Colonic mucosa (tissue), 4 donors: ENCODE data around the gene SEC24D. TPM values are rescaled to one million over a fixed set of nuclear protein-coding genes. Genes with fewer than 3 reads are reported as not detected.
A peak's percentile ranks its signal among the peaks of the same experiment; 100 is the strongest.

Source experiments
- DNase-seq: peaks from one replicate; pipeline ENCODE4 v3.0.0-alpha.2; 2020
- H3K27ac ChIP-seq: fragments of 200-600 bp; one replicate; pipeline ENCODE4 v1.8.0; 2021
- H3K27me3 ChIP-seq: fragments of 200-600 bp; one replicate; pipeline ENCODE4 v1.8.0; 2021
- H3K36me3 ChIP-seq: fragments of 200-600 bp; one replicate; pipeline ENCODE4 v1.8.0; 2021
- H3K4me1 ChIP-seq: fragments of 200-600 bp; one replicate; pipeline ENCODE4 v1.8.0; 2021; ENCODE audit warnings: mild to moderate bottlenecking
- H3K4me3 ChIP-seq: fragments of 200-600 bp; one replicate; pipeline ENCODE4 v1.8.0; 2021
- H3K9ac ChIP-seq, 2 donors: one replicate each; pipeline ENCODE4 v1.7.0; 2013; ENCODE audit warnings: control low read depth in 2 of 2, low read depth in 2 of 2, low read length in 2 of 2
- H3K9me3 ChIP-seq: fragments of 200-600 bp; one replicate; pipeline ENCODE4 v1.8.0; 2021
- intact Hi-C: fragments of 100-400 bp; cut with DNase I; formaldehyde crosslinking; loops from one replicate; pipeline ENCODE4 v1.14.1; 2022
- total RNA-seq, 2 donors: library from RNA; stranded (reverse); fragmentation: NEBNext Ultra II Directional in 1 of 2; extraction: Animal tissue kit (Norgen Biotek cat#: 25700) in 1 of 2; gene quantifications; one replicate each; pipeline ENCODE4 v1.2.1, GENCODE V29; 2021
- TF ChIP-seq, protein P1 (sequence below): fragments of 200-600 bp; IDR thresholded peaks from one replicate; pipeline ENCODE4 v1.8.0; 2022; ENCODE audit warnings: antibody characterized with exemption, mild to moderate bottlenecking
- donor health status: healthy.
- donor health status: DM: no; HTN: no; CAD: no.
- donor health status: DM: no; HTN: no; CAD: no.

SEC24D gene
- total RNA-seq, 2 donors from 2014 or later = 71.8 to 77.0 TPM

DNA sequence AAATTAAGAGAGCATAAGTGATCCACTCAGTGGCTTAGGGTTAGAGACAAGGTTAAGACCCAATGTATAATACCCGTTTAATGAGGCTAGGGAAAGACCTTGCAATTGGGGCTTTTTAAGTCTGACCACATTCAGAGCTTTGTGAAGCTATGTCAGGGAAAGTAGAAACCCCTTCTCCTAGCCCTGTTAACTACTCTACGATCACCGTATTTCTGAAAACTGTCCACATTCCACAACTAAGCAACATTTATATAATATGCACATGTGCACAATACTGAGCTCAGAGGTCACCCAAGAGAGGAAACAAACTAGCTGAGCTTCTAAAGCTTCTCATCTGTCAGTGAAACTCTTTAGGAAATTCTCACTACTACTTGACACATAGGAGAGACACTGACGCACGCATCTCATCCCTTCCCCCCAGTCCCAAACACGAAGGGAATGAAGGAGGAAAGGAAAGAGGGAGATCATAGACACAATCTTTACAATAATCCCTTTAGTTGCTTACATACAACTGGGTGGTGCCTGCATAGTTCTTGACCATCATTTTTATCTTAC is 94.5 kb downstream of the SEC24D start:
- peaks cover 18% of the 10 kb centered on the region for H3K36me3 ChIP-seq
- H3K9me3 ChIP-seq = no peaks in the 10 kb centered on the region
- H3K4me3 ChIP-seq = no peak overlapping the region
- no peaks in the 10 kb centered on the region for H3K27me3 ChIP-seq
- TF ChIP-seq, protein P1, sequence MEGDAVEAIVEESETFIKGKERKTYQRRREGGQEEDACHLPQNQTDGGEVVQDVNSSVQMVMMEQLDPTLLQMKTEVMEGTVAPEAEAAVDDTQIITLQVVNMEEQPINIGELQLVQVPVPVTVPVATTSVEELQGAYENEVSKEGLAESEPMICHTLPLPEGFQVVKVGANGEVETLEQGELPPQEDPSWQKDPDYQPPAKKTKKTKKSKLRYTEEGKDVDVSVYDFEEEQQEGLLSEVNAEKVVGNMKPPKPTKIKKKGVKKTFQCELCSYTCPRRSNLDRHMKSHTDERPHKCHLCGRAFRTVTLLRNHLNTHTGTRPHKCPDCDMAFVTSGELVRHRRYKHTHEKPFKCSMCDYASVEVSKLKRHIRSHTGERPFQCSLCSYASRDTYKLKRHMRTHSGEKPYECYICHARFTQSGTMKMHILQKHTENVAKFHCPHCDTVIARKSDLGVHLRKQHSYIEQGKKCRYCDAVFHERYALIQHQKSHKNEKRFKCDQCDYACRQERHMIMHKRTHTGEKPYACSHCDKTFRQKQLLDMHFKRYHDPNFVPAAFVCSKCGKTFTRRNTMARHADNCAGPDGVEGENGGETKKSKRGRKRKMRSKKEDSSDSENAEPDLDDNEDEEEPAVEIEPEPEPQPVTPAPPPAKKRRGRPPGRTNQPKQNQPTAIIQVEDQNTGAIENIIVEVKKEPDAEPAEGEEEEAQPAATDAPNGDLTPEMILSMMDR = no peak
- H3K9ac ChIP-seq = no peak overlapping the region
- H3K4me1 ChIP-seq = no peaks in the 10 kb centered on the region
- intact Hi-C loops = loop anchor here (10.0 kb wide), 1 partner anchor 223 kb away; no protein-coding TSS in a partner anchor
- H3K27ac ChIP-seq = no peak overlapping the region
- DNase-seq = no peak

DNA sequence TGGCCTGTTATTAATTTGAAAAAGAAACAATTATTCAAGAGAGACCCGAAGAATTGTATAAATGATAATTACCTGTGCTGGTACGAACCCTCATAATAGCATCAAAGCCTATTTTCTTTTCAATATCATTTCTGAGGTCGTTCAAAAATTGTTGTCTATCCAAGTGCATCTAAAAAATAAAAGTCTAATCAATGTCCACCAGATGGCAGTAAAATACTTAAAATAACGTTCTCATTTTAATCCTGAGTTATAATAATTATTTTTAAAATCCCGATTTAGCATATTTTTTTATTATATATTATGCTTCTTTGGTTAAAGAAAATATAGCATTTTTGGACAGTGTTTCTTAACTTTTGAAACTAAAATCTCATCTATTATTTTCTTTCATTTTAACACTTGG is 95.1 kb downstream of the SEC24D start:
- H3K27ac ChIP-seq = no peak overlapping the region
- TF ChIP-seq, protein P1 = peak; percentile 22
- H3K27me3 ChIP-seq = no peaks in the 10 kb centered on the region
- H3K36me3 ChIP-seq = peaks cover 18% of the 10 kb centered on the region
- intact Hi-C loops = loop anchor here (10.0 kb wide), 1 partner anchor 224 kb away; no protein-coding TSS in a partner anchor
- H3K4me1 ChIP-seq = no peaks in the 10 kb centered on the region
- H3K9me3 ChIP-seq = no peaks in the 10 kb centered on the region
- H3K9ac ChIP-seq = no peak overlapping the region
- H3K4me3 ChIP-seq = no peak overlapping the region
- DNase-seq = no peak

DNA sequence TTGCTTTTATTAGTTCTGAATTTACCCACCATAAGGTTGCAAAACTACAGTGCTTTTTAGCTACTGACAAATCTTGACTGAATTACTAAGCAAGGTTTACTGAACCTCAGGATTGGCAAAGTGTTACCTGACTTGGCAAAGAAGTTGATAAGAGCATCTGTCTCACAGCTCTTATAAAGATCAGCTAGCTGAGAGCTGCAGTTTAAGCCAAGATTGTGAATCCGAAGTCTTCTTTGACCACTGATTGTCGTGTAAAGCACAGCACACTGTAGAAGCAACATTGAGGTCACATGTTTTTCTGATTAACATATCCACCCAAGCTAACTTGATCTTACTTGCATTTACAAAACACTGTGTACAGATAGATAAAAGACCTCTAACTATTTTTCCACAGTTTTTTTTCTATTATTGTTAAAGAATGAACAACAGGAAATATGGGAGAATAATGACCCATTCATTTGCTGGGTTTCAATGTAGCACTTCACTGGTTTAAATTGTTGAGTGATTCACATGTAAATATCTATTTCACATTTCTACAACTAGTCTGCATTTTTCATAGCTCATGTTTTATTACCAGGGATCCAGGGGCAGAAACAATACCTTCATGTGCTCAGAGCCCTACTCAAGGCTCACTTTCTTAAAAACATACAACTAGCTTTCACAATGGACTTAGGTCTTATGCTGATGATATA is 96.8 kb downstream of the SEC24D start:
- no peak for DNase-seq
- H3K4me1 ChIP-seq = no peaks in the 10 kb centered on the region
- no peak overlapping the region for H3K4me3 ChIP-seq
- TF ChIP-seq, protein P1 = no peak
- peaks cover 18% of the 10 kb centered on the region for H3K36me3 ChIP-seq
- no peaks in the 10 kb centered on the region for H3K9me3 ChIP-seq
- intact Hi-C loops = no loop called here
- no peaks in the 10 kb centered on the region for H3K27me3 ChIP-seq
- no peak overlapping the region for H3K27ac ChIP-seq
- H3K9ac ChIP-seq = no peak overlapping the region

DNA sequence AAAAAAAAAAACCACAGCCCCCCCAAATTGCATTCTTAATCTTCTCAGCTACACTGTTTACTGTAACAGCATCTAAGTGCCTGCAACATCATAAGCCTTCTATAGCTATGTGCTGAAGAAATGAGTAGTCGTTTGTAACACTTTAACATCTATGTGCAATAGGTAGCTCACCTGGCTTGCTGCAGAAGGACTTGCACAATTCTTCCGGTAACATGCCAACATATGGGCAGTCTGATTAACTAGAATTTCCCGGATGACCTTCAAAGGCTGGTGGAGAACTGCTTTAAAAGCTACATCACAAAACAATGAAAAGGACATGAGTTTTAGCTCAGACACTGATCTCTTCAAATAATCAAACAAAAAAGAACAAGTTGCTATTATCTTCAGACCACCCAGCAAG is 97.8 kb downstream of the SEC24D start:
- TF ChIP-seq, protein P1 = no peak
- Histone ChIP-seq H3K27ac (no peak overlapping the region), H3K9ac (no peak overlapping the region), H3K9me3 (no peaks in the 10 kb centered on the region), H3K4me1 (no peaks in the 10 kb centered on the region), H3K27me3 (no peaks in the 10 kb centered on the region), H3K4me3 (no peak overlapping the region), H3K36me3 (peaks cover 18% of the 10 kb centered on the region)
- intact Hi-C loops = no loop called here
- DNase-seq = no peak

DNA sequence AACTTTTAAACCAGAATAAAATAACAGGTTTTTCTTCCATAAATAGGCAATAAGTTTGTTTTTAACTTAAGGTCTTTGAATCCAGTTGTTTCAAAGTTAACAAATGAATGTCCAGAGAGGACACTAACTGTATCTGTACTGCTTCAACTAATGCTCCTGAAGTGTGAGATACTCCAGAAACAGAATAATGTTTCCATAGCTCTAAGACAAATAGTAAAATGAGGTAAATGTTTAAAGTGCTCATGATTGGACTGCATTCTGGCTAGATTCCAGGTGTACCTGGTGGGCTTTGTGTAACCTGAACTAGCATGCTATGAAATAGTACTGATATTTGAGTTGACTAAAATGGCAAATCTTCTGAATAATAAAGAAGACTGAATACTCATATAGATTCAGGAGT is 99.0 kb downstream of the SEC24D start:
- H3K9ac ChIP-seq = no peak overlapping the region
- H3K4me1 ChIP-seq = no peaks in the 10 kb centered on the region
- intact Hi-C loops = no loop called here
- H3K4me3 ChIP-seq = no peak overlapping the region
- peaks cover 18% of the 10 kb centered on the region for H3K36me3 ChIP-seq
- no peaks in the 10 kb centered on the region for H3K9me3 ChIP-seq
- H3K27me3 ChIP-seq = no peaks in the 10 kb centered on the region
- TF ChIP-seq, protein P1 = no peak
- H3K27ac ChIP-seq = no peak overlapping the region
- DNase-seq = no peak
